OCI-LY3 (cell line): ENCODE results near the gene EXOC4.

Source experiments
- EZH2phosphoT487 ChIP-seq: fragments of 200-600 bp; shearing (Covaris generic); IDR thresholded peaks from 2 replicates; pipeline ENCODE4 v1.6.1; 2018; ENCODE audit warnings: antibody characterized with exemption, mixed run types, low read depth
- TF ChIP-seq, protein P1 (sequence below): fragments of 200-600, 300-600 bp; sonication (generic); IDR thresholded peaks from 2 replicates; pipeline ENCODE4 v1.5.1; 2014; ENCODE audit warnings: antibody characterized with exemption, low read length, low read depth

DNA sequence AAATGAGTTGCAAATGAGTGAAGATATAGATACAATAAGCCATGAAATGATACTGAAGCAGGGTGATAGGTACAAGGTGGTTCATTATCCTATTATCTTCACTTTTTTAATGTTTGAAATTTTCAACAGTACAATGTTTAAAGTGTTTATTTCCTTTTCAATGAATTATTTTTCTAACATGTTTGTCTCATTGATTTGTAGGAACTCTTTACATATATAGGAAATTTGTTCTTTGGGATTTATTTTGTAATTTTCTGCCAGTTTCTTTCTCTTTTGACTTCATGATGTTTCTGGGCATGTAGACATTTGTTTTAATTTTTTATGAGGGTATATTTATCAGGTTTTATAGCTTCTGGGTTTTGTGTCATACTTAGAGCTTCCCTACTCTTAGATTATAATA is 108.9 kb downstream of the EXOC4 start:
- TF ChIP-seq, protein P1, sequence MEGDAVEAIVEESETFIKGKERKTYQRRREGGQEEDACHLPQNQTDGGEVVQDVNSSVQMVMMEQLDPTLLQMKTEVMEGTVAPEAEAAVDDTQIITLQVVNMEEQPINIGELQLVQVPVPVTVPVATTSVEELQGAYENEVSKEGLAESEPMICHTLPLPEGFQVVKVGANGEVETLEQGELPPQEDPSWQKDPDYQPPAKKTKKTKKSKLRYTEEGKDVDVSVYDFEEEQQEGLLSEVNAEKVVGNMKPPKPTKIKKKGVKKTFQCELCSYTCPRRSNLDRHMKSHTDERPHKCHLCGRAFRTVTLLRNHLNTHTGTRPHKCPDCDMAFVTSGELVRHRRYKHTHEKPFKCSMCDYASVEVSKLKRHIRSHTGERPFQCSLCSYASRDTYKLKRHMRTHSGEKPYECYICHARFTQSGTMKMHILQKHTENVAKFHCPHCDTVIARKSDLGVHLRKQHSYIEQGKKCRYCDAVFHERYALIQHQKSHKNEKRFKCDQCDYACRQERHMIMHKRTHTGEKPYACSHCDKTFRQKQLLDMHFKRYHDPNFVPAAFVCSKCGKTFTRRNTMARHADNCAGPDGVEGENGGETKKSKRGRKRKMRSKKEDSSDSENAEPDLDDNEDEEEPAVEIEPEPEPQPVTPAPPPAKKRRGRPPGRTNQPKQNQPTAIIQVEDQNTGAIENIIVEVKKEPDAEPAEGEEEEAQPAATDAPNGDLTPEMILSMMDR: no peak
- no peak for TF ChIP-seq EZH2phosphoT487
